HG03060 (cell line): Measurements from ENCODE around the gene STMN3.
"Not testable (repeated sequence)": the region's sequence is repeated elsewhere in the genome, so short reads cannot be mapped to it uniquely, and the experiment has no call there.

Source experiments
- ATAC-seq: cut with Tn5 transposase; IDR thresholded peaks from one replicate; pipeline ENCODE4 v1.9.1; 2021; ENCODE audit warnings: low read depth, moderate number of reproducible peaks; ENCODE audit not compliant: unreplicated experiment

STMN3 gene

GRCh38 chr20:63678667-63679465 is 25.6 kb upstream of the STMN3 start:
- ATAC-seq, result no peak

DNA sequence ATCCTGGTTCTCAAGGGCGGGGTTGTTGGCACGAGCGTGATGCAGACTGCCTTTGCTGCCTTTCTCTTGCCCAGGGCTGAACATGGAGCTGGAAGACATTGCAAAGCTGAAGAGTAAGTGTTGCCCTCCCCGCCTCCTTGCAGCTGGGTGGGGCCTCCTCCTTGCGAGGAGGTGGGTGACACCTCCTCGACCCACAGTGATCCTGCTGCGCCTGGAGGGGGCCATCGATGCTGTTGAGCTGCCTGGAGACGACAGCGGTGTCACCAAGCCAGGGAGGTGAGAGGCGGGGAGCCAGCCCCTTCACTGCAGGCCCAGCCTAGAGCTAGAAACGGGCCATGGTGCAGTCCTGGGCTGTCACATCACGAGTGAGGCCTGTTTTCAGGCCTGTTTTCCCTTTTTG is 24.8 kb upstream of the STMN3 start:
- no peak for ATAC-seq

GRCh38 chr20:63675681-63676368 is 22.6 kb upstream of the STMN3 start:
- ATAC-seq, result no peak

- ATAC-seq, result no peak
These were observed 20.7 kb upstream of the STMN3 start for GRCh38 chr20:63673951-63674350.

DNA sequence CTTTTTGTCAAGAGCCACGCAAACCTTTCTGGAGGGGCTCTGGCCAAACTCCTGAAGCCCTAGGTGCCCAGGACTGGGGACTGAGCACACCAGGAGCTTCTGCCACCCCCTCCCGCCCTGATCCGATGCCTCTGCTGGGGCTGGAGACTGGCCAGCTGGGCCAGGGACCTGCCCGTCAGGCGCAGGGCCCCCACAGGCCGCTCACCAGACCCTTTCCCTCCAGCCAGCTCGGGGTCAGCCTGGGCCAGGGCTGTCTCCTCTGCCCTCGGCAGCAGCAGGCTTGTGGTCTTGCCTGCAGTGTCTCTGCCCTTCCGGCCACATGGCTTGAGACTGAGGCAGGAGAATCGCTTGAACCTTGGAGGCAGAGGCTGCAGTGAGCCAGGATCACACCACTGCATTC is 19.4 kb upstream of the STMN3 start:
- no peak for ATAC-seq

DNA sequence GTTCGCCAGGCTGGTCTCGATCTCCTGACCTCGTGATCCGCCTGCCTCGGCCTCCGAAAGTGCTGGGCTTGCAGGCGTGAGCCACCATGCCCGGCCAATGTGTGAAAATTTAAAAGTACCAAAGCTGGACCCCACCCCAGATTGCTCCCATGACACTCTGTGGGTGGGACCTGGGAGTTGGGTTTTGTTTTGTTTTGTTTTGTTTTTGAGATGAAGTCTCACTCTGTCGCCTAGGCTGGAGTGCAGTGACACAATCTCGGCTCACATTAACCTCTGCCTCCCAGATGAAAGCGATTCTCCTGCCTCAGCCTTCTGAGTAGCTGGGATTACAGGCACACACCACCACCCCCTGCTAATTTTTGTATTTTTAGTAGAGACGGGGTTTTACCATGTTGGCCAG is 18.5 kb upstream of the STMN3 start:
- not testable (repeated sequence) for ATAC-seq

GRCh38 chr20:63668351-63668750 is 15.1 kb upstream of the STMN3 start:
- ATAC-seq, result no peak

- no peak for ATAC-seq
These were observed 14.6 kb upstream of the STMN3 start for GRCh38 chr20:63667858-63668257.

- no peak for ATAC-seq
These were observed 12.5 kb upstream of the STMN3 start for GRCh38 chr20:63665708-63666107.

DNA sequence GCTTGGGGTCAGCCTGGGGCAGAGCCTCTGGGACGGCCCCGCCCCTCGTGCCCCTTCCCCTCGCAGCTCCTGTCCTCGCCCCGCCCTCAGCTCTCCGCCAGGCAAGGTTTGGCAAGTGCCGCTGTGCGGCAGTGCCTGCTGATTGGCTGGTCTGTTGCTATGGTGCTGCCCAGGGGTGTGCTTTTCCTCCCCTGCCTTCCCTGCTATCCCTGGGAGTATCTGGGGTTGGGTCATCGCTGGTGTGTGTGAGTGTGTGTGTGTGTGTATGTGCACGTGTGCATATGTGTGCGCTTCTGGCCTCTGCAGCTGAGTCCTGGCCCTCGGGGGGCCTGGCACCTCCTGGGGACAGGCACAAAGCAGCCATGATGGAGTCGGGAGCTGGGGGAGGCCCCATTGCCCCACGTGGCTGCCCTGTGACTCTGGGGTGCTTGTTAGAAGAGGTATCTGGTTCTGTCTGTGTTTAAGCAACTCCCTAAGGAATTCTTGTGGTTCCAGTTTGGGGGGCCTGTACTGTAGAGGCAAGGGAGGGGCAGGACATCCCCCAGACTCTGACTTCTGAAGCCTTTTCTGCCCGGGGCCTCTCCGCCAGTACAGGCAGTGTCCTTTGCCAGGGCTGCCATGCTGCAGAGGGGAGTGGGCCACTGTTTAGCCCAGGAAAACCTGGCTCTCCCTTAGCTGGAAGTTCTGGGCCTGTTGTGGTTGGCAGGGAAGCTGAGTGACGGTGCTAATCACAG is 11.8 kb upstream of the STMN3 start:
- no peak for ATAC-seq

DNA sequence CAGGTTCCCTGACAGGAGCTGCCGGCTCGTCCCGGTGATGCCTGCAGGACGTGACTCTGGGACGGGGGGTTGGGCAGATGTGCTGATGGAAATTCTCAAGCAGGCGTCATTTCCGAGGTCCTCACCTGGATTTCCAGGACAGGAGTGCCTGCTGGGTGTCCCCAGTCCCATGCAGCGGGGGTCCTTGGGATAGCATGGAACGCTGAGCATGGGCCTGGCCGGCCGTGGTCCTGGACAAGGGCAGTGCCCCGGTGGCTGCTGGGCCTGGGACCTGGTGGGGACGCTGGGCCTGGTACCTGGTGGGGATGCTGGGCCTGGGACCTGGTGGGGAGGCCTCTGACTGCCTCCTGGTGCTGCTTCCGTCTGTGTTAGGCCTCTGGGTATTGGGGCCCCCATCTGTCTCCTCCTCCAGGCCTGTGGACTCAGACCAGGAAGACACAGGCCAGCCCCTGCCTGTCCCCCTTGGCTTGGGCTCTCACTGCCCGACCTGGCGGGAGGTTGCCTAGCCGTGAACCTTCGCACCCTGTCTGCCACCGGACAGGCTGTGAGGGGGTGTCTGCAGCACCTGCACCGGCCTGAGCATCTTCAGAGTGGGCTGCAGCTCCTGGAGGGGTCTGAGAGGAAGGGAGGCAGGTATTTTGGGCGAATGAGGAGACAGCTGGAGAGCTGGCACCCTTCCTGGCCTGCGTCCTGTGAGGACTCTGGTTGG is 11.1 kb upstream of the STMN3 start:
- ATAC-seq, result no peak

DNA sequence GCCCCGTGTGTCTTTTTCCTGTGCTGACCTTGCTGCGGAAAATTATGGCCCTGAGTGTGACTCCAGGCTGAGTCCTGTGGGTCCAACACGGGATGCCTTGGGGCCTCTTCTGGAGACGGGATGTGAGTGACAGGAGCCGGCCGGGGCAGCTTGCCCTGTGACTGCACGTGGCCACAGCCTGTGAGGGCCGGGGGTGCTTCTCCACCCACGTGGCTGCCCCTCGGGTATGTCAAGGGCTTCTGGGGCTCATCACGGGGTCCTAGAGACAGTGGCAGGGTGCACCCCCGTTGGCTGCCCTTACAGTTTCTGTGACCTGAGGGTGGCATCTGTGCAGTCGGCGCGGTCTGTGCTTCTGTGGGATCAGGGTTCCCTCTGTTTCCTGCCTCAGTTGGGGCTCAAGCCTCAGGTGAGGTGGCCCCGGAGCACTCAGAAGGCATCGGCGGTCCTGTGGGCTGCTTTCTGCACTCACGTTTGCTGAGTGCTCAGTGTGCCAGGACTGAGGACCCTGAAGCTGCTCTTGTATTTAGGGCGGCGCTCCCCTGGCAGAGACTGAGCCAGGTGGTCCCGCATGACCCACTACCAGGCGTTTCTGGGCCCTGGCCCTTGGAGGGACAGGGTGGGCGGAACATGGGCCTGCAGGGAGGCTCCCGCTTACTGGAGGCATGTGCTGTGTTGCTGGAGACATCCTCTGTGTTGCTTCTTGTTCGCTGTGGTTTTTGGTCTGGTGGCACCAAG is 10.3 kb upstream of the STMN3 start:
- no peak for ATAC-seq

DNA sequence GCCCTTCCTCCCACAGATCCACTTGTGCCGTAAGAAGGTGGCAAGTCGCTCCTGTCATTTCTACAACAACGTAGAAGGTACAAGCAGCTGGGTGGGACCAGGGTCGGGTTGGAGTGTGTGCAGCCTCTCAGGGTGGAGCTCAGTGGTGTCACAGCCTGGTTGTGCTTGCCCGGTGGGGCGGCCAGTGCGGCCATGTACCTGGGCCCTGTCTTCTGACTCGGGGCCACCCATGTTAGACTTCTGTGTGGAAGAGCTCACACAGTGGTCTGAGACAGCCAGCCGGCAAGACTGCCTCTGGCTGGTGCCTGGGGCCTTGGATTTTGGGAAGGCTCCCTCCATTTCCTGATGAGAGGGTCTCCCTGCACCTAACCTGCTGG is 9.6 kb upstream of the STMN3 start:
- no peak for ATAC-seq

DNA sequence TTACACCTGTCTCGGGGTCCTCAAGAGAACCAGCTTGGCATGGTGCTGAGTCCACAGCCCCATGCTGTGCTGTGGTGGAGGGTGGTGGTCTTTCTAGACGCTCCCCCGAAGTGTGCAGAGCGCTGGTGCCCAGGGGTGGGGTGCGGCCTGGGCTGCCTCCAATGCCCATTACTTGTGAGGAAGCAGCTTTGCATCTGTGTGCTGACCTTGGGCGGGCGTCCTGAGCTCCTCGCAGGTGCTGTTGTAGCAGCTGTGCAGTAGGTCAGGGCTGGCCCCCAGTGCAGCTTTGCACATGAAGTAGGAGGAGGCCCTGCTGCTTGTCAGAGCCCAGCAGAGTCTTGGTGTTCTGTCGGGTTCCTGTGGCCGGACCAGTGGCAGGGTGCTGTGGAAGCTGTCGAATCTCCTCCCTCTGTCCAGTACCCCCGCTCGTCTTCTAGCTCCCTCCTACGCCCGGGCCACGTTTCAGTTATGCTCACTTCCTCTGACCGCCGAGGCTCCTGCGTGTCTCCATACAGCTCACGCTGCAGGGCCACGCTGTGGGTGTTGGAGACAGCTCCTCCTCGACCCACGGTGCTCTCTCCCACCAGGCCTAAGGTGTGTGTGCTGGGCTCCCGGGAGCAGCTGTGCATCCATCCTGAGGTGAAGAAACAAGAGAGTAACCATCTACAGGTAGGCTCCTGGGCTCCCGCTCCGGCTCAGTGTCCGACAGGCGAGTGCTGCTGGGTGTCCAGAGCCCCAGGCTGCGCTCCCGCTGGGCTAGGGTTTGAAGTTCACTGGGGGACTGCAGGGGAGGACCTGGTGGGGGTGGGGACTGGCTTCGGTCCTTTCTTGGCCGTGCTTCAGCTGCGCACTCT is 9.0 kb upstream of the STMN3 start:
- ATAC-seq, result no peak

GRCh38 chr20:63661108-63661507 is 7.9 kb upstream of the STMN3 start:
- no peak for ATAC-seq

DNA sequence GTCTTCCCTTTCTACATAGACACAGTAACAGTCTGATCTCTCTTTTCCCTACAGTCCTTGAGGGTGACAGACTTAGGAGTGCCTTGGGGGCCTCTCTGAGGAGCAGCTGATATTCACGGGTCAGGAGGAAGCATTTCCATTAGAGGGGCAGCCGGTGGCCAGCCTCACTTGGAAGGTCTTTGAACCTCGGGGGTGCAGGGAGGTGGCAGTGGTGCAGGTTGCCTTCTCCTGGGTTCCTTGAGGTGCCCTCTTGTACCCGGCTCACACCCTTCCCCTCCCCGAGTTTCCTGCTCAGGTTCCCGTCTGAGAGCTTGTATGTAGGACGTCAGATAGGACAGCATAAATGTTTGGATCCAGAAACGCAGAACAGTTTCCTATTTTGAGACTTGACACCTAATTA is 7.4 kb upstream of the STMN3 start:
- ATAC-seq, result no peak

DNA sequence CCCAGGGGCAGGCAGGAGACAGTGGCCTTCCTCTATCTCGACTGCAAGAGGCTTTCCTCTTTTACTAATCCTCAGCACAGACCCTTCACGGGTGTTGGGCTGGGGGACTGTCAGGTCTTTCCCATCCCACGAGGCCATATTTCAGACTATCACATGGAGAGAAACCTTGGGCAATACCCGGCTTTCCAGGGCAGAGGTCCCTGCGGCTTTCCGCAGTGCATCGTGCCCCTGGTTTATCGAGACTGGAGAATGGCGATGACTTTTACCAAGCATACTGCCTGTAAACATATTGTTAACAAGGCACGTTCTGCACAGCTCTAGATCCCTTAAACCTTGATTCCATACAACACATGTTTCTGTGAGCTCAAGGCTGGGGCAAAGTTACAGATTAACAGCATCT is 7.0 kb upstream of the STMN3 start:
- not testable (repeated sequence) for ATAC-seq

DNA sequence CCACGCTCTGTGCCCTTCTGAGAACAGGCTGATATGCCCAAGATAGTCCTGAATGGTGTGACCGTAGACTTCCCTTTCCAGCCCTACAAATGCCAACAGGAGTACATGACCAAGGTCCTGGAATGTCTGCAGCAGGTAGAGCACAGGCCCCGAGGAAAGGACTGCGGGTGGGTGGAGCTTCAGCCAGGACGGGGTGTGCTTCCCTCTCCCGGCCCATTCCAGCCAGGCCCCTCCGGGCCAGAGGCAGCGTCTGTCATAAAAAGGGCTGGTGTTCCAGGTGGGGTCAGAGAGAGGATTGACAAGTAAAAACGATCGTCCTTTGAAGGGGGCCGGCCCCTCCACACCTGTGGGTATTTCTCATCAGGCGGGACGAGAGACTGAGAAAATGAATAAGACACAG is 6.1 kb upstream of the STMN3 start:
- ATAC-seq, result no peak

DNA sequence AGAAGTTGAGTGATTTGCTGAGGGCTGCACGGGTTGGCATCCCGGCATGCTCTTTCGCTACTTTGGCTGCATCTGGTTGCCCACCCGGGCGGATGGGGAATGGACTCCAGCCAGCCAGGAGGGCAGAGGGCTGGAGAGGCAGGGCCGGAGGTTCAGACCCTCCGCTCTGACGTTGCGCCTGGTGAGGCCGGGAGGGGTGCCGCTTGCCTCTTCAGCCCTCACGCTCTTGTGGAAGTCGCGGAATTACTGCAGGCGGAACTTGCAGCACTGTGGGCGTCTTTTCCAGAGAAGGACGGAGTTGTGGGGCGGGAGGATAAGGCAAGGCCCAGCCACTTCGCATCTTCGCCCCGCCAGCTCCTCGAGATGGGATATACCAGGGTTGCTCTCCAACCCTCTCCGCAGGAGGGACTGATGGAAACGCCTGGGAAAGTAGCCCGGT is 5.5 kb upstream of the STMN3 start:
- no peak for ATAC-seq
